Inferior parietal cortex (tissue), 1 donor: ENCODE data around the gene COA8.

Source experiments
- DNase-seq: peaks from one replicate; pipeline ENCODE4 v3.0.0-alpha.2; 2016; ENCODE audit errors: extremely low spot score

The COA8 gene

DNA sequence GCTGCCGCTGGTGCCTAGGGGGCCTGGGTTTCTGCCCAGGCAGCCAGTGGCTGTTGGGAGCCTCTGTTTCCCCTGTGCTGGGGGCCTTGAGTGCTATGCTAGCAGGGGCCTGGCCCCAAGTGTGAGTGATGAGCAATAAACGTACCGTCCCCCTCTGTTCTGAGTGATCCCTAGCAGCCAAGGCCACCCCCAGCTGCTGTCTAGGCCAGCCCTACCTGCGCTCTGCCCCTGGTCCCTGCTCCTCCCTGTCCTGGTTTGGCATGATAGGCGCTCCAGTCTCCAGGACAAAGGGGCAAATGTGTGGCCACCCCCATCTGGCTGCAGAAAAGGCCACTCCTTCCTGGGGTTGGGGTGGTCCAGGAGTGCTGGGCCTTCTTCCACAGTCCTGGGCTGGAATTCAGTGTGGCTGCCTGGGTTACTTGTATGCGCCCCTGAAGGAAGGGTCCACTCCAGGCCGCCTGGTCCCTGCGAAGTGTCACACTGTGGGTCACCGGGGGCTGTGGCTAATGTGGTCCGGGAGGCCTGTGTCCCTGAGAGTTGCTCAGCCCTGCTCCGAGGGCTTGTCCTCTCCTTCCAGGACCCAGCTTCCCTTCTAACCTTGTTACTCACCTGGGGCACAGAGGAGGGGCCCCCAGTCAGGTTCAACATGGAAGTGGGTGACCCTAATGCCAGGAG lies 26.7 kb upstream of the COA8 start:
- DNase-seq, result no peak

DNA sequence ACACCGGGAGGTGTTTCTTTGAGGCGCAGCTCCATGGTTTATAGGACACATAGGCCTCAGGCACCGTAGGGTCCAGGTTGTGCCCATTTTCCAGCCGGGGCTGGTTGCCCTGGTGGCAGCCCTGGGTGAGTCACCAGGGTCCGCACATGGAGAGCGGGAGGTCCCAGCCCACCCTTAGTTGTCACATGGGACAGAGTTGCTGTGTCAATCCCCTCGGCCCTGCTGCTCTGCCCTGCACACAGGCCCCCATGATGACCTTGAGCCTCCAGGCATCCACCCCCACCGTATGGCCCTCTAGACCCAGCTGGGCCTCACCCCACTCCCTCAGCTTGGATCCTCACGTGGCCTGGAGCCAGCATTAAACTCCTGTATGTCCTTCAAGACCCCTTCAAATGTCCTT lies 26.1 kb upstream of the COA8 start:
- DNase-seq, result no peak

DNA sequence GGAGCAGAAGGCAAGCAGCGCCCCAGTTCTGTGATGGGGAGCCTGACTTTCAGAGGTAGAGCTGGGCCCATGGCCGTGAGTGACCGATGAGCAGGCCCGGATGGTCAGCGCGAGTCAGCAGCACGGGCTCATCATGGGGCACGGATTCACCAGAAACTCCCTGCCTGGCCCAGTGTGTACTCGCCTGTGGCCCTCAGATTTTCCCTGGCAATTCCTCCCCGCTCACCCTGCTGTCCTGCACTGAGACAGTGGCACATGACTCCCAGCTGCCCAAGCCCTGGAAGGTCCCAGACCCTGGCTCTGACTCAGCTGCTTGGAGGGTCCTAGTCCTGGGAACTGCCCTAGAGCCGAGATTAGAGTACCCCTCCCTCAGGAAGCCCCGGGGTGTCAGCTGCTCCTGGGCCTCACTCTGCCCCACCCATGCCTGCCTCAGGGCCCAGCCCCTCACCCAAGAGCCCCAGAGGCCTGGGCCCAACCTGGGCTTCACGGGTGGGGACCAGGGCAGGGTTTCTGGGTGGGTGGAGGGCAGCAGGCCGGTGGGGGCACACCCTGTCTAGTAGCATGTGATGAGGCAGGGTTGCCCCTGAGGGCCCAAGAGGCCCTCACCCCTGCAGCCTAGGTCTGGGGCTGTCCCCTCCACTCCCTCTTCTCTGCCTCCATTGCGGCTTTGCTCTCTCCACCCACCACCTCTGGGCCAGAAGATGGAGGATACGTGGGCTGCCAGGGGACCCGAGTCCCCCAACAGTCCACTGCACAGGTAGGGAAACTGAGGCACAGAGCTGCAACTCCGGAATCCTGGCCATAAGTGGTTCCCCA lies 25.4 kb upstream of the COA8 start:
- no peak for DNase-seq

DNA sequence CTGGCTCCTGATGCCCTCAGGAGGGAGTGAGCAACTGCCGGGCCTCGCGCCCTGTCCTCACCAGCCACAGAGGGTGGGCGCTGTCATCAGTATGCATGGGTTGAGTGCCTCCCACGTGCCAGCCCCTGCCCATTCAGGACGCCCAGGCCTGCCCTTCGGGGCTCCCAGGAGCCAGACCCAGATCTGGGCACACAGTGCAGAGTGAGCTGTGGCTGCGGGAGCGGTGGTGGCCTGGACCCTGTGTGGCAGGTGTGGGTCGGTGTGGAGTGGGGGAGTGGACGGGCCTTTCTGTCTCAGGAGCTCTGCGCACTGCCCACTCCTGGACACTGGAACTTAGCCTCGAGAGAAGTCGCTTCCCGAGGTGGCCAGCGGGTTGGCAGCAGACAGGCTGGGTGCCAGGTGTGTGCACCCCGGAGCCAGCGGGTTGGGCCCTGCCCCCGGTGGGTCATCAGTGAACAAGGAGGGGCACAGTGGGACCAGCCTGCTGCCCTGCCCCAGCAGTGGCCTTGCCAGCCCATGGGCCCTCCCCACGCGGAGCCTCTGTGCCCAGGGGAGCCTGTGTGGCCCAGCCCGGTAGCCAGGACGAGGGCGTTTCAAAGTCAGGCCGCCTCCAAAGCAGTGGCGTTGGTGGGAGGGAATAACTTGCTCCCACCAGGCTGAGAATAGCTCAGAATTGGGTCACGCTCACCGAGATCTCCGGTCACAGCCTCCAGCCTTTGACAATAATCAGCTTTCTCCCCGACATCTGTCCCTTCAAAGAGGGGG lies 24.3 kb upstream of the COA8 start:
- DNase-seq, result no peak

DNA sequence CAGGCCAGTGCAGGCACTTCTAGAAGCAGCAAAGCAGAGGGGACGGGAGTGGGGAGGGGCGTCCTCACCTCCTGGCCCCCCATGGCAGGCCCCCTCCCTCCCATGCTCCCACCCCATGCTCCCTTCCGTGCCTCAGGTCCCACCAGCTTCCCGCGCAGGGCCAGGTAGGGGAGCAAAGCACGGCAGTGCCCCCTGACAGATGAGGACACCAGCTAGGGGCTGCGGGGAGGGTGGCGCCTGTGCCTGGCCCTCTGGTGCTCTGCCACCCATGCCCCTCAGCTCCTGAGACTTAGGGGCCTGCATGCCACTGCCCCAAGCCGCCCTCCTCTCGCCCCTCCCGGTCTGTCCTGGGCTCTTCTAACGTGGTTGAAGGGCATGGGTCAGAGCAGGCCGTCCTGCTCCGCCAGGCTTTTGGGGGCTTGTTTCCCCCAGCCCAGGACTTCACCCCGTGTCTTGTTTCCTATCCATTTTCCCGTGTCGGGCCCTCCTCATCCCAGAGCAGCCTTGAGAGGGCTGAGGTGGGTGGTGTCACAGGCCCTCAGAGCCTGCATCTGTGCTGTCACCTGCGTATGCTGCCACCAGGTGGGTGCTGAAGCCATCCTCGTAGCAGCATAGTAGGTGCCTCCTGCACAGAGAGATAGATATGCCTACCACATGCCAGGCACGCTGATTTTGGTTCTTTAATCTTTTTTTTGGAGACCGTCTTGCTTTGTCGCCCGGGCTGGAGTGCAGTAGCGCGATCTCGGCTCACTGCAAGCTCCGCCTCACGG lies 23.5 kb upstream of the COA8 start:
- no peak for DNase-seq

DNA sequence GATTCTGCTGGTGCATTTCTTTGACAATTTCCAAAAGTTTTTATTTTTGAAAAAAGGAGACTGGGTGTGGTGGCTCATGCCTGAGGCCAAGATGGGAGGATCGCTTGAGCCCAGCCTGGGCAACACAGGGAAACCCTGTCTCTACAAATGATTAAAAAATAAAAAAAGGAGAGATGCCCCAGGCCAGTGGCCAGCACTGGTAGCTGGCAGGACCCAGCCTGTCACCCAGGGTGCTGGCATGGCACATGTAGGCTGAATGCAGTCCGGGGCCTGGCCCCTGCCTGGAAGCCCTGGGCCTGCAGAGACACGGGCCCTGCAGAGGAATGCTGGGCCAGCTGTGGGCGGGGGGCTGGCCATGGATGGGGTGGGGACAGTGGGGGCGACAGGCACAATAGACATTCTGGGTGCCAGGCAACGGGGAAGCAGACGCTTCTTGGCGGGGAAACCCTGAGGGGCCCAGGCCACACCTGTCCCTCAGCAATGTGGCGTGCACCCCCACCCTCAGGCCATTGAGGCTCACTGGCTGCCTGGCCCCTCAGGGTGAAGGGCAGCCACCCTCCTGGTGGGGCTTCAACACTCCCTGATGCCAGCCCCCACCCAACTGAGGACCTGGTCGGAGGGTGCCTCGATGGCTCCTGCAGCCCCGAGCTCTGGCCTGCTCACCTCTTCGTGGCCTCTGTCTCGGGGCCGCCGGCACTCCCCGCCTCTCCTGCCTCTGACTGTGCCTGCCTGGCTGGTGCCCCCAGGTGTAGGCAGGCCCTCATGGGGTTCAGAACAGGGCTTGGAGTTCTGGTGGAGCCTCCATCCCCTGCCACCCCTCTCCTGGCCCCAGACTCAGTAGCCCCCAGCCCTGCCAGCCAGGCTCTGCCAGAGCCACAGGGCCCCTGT lies 21.7 kb upstream of the COA8 start:
- DNase-seq, result no peak

DNA sequence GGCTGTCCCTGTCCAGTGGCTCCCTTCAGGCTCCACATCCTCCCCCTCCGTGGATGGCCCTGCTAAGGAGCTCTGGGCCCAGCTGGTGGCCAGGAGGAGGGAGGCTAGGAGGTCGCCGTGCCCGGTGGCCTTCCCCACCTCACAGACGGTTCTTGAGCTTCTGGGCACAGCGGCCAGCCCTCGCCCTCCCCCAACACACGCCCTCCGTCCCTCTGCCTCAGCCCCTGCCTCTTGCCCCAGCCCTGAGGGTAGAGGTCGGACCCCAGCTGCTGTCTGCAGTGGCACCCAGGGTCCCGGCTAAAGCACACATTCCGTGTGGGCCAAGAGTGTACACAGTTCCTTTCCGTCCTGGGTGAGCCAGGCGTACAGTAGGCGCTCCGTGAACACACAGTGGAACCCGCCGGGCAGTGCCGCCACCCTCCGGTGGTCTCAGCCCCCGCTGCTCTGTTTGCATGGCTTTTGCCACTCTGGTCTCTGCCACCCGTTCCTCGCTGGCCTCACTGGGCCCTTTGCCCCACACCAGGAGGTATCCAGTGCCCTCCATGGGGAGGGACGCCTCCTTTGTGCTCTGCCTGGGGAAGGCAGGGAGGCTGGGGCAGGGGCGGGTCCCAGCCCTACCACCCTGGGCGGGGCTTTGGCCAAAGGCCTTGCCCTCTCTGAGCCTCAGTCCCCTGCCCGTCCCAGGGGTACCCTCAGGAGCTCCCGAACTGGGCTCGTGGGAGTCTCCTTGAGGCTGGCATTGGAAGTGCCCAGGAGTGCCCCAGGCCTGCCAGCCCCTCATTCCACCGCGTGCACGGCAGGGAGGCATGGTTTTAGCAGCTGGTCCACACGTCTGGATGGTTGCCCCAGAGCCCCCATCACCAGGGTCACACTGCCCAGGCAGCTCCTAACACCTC lies 20.8 kb upstream of the COA8 start:
- no peak for DNase-seq

DNA sequence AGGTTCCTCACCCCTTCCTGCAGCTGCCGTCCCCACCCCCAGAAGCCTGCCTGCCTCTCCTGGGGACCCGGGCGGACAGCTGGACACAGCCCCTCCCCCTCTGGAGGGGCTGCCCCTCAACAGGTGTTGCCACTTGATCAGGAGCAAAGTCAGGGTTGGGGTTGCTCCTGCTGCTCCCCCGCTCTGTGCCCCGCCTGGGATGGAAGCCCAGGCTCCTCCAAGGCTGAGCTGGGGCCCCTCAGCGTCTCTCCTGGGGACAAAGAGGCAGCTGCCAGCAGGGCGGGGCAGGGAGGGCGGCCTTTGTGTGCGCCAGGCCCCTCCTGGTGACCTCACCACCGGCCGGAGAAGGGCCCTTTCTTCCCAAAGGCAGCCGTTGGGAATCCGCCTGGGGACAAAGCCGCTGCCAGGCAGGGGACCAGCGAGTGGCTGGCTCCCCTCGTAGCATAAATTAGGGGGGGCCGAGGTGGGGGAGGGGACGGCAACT lies 20.1 kb upstream of the COA8 start:
- DNase-seq, result peak; percentile 77

DNA sequence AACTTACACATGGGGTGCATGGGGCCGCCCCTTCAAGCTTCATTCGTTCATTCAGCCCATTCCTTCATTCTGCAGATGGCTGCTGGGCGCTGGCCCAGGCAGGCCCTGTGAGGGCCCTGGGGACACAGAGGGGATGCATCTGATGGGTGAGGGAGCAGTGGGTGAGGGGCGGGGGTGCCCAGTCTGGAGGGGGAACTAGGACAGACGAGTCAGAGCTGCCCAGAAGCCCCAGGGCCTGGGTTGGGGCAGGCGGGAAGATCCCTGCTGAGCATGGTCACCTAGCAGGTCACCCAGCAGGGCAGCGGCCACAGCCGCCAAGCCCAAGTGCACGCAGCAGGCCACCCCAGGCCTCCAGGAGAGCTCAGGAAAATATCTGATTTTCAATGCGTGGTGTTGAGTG lies 19.6 kb upstream of the COA8 start:
- DNase-seq, result no peak

DNA sequence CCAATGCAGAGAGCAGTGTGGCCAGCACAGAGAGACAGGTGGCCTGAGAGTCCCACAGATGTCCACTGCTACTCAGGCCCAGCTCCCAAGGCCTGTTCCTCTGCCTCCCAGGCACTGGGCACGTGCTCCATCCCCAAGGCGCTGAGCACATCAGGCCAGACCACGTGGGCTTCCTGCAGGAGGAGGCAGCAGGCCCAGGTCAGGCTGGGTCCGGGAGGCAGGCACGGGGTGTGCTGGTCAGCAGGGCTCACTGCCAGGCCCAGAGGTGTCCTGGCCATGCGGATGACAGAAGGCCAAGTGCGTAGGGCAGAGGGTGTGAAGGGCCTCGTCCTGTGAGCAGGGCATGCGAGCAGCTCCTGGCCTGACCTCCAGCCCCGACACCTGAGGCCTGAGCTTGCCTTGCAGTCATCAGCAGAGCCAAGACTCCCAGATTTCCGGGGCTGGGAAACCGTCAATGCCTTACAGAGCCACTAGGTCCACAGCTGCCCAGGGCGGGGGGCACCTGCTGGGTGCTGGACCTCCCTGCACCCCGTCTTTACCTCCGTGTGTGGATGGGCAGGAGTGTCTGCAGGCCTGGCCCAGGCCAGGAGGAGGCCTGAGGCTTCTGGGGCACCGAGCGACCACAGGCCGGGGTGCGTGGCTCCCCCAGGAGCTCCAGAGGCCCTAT lies 18.9 kb upstream of the COA8 start:
- DNase-seq, result no peak

DNA sequence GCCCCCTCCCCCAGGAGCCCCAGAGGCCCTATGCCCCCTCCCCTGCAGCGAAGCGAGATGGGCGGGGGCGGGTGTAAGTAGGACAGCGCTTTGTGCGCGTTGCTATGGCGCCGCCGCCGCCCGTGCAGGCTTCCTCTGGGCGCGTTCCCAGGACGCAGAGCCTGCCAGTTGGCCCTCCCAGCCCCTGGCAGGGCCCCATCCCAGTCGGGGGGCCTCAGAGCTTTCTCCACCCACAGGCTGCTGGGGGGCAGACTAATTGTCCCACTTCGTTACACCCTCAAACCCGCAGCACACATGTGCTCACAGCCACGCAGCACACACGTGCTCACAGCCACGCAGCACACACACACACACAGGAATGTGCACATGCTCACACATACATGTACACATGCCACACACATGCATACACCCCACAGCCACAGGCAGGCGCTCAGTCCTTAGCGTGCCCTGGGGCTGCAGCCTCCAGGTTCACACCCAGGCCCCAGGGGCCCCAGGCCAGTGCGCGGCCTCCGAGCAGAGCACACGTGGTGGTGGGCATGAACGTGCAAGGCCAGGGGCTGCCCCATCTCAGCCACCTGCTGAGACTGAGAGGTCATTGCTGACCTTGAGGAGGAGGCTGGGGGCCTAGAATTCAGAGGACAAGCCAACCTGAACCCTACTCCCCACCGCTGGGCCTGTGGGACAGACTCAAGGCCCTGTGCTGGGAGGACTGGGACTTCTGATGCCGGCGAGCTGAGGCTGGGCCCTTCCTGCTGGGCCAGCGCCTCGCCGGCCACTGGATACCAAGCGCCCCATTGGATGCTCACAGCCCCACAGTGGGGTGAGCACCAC lies 18.2 kb upstream of the COA8 start:
- DNase-seq, result peak; percentile 74

DNA sequence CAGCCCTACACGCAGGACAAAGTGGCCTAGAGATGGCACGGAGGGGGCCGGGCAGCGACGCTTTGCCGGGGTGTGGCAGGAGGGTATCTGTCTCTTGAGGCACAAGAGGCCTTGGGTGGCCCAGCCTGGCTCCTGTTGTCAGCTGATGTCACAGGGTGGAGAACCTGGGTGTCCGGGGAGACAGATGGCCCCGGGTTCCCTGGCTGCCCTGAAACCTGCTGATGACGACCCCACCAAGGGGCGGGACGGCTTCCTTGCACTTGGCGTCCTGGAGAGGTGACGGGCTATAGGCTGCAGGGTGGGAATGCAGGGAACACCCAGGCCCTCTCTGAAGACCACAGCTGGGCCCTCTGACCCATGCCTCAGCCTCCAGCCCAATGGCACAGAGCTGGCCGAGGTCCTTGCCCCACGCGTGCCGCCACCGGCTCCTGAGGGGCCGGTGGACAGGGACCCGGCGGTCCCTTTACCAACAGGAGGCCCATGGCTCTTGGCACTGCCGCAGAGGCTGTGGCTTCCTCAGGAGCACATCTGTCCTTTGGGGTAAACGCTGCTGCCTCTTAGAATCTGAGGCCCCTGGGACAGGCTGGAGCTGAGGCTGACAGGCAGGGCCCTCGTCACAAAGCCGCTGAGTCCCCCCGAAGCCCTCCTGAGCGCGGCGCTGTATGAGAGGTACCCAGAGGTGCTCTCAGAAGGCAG lies 17.4 kb upstream of the COA8 start:
- DNase-seq, result no peak

DNA sequence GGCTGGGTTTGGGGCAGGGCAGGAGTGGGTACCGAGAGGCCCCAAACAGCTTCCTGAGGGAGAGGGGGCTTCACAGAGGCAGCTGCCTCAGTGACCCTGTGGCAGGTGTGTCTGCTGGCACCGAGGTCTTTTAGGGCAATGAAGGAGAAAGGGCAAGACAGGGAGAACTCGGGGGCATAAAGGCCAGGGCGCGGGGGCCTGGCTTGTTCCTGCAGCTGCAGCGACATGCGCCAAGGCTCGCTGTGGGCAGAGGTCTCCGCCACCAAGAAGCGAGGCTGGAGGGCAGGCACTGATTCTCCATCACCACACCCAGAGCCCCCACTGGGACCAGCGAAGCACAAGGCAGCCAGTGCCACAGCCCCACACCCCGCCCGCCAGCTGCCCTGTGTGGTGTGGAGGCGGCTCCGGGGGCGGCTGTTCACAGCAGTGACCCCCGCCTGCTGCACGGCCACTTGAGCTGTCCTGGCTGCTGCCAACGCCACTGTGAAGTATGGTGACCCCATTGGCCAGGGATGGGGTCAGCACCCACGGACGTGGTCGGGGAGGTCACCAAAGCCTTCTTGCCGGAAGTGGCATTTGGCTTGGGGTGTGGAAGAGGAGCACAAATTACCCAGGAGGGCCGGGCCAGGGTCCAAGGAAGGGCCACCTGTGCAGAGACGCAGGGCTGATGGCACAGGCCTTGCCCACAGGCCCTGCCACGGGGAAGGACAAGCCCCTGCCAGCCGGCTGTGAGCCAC lies 16.7 kb upstream of the COA8 start:
- DNase-seq, result no peak

DNA sequence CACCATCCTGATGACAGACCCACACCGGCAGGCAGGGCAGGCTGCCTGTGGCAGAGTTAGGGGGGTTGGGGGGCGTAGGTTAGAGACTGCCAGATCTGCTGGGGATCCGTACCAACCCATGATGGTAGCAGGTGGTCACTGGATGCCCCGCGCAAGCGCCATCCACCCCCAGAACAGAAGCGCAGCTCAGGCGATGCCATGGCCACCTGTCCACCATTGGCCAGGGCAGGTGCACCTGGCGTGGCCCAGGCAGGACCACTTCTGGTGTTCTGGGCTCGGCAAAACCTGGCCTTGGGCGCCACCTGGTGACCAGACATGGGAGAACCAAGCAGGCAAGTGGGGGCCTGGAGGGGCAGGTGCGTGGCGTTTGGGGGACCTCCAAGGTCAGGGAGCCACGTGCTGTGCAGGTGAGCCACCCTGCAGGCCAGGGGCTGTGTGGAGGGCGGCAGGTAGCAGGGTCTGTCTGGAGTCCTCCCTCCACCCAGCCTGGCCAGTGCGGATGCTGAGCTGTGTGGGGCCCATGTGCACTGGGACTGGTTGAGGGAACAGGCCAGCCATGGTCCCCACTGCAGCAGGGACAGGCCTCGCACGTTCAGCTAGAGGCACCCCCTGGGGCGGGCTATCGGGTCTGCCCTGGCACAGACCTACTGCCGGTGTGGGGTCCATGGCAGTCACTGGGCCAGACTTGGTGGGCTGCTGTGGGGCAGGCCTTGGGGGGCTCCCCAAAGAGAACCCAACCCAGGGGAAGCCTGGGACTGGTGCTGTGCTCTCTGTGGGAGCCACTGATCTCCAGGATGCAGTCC lies 15.9 kb upstream of the COA8 start:
- DNase-seq, result peak; percentile 77

DNA sequence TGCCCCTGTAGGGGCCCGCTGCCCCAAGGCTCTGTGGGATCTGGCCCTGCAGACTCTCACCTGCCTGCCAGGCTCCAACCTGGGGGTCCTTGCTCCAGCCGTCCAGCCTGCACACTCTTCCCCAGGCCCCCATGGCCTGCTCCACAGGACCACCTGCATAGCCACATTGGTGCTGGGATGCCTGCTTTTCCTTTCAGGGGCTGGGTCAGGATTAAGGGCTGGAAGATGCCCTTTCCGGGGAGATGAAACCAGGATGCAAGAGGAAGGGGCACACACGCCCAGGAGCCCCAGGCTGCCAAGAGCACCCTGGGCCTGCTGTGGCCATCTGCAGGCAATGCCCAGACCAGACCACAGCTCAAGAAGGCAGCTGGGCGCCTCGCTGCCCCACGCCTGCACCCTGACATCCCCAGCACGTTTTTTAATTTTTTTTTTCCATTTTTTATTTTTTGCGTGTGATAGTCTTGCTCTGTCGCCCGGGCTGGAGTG lies 15.3 kb upstream of the COA8 start:
- DNase-seq, result no peak

DNA sequence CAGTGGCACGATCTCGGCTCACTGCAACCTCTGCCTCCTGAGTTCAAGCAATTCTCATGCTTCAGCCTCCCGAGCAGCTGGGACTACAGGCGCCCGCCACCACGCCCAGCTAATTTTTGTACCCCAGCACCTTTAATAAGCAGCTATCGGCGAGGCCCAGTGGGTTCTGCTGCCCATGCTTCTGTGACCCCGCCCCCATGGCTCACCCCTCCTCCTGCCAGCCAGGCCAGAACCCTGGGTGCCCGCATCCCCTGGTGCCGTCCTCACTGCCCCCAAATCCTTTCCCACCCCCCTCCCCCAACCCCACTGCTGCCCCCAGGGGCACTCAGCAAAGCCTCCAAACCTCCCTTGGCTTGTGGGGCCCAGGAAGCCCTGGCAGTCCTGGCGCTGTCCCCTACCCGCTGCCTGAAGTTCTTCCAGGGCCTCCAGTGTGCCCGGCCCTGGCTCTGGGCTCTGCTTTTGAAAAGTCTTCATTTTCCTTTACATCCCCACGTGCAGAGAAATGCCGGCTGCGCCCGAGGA lies 14.8 kb upstream of the COA8 start:
- DNase-seq, result no peak
